Left hindlimb (tissue), 1 donor: Measurements from ENCODE around the gene RAB11FIP3.
"Not testable (repeated sequence)": the region's sequence is repeated elsewhere in the genome, so short reads cannot be mapped to it uniquely, and the experiment has no call there.

Experiments used
- DNase-seq: peaks from one replicate; pipeline ENCODE4 v3.0.0-alpha.2; 2018

RAB11FIP3 gene

GRCh38 chr16:425082-425718 is at the start of gene RAB11FIP3:
TSS of gene RAB11FIP3 (plus strand) at chr16:425649. CDS start at chr16:426007, 358 bp downstream.
- peak; percentile 89 for DNase-seq

GRCh38 chr16:375927-376816 is 49.3 kb upstream of the RAB11FIP3 start:
- DNase-seq = no peak

- DNase-seq = no peak
These were observed 48.5 kb upstream of the RAB11FIP3 start for GRCh38 chr16:376817-377418.

DNA sequence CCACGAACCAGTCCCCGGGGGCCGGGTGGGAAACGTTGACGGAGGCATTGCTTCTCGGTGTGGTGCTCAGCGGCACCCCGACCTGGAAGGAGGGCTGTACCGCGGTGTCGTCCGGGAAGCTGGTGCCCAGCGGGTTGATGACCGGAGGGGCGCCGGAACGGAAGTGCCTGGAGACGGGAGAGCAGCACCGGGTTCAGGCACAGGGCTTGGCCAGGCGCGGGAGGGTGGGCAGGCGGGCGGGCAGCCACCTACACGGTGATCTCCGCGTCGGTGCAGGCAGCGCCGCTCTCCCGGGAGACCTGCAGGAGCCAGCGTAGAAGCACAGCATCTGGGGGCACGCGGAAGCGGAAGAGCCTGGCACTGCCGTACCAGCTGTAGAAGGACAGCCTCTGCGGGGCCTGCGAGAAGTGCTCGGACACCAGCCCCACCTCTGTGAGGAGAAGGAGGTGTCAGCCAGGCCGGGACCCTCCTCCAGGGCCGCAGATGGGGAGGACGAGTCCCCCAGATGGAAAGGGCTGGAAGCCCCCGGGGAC is 48.0 kb upstream of the RAB11FIP3 start:
- no peak for DNase-seq

GRCh38 chr16:378113-378820 is 47.2 kb upstream of the RAB11FIP3 start:
- DNase-seq = not testable (repeated sequence)

GRCh38 chr16:378821-379182 is 46.6 kb upstream of the RAB11FIP3 start:
- no peak for DNase-seq

- DNase-seq = no peak
These were observed 46.1 kb upstream of the RAB11FIP3 start for GRCh38 chr16:379183-379960.

GRCh38 chr16:379961-380761 is 45.3 kb upstream of the RAB11FIP3 start:
- DNase-seq = no peak

DNA sequence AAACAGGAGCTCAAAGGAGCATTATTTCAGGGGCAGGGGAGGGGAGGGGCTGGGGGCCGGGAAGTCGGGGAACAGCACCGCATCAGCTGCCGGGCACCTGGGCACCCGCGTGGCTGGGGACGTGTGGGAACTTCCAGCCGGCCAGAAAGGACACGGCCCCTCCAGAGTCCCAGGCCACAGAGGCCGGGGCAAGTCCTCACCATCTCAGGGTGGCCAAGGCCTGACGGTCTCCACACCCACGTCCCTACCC is 44.8 kb upstream of the RAB11FIP3 start:
- DNase-seq = no peak

DNA sequence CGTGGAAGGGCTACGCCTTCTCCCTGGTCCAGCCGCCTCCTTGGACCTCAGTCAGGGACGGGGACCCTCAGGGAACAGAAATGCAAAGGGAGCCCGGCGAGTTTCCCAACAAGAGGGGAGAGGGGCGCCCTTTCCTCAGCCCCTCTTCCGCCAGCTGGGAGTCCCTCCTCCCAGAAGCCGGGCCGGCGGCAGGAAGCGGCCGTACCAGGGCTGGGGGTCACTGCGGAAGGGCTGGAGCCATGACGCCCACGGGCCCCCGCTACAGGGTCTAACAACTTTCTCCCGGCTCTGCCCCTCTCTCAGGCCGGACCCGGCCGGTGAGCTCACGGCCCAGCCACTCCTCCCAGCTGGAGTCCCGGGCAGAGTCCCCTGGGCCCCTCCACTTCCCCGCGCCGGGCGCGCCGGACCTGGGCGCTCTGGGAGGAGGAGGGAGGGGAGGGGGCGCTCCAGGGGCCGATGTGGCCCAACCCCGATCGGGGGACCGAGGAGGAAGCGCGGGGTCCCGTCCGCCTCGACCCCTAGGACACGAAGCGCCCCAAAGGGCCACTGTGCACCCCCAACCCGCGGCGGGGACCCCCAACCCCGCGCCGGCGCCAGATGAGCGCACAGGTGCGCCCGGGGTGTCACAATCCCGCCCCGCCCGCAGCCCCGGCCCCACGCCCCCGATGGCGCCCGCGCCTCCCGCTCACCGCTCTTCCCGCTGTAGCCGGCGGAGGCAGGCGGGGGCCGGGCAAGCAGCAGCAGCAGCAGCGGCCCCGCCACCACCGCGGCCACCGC is 44.2 kb upstream of the RAB11FIP3 start:
- DNase-seq = no peak

DNA sequence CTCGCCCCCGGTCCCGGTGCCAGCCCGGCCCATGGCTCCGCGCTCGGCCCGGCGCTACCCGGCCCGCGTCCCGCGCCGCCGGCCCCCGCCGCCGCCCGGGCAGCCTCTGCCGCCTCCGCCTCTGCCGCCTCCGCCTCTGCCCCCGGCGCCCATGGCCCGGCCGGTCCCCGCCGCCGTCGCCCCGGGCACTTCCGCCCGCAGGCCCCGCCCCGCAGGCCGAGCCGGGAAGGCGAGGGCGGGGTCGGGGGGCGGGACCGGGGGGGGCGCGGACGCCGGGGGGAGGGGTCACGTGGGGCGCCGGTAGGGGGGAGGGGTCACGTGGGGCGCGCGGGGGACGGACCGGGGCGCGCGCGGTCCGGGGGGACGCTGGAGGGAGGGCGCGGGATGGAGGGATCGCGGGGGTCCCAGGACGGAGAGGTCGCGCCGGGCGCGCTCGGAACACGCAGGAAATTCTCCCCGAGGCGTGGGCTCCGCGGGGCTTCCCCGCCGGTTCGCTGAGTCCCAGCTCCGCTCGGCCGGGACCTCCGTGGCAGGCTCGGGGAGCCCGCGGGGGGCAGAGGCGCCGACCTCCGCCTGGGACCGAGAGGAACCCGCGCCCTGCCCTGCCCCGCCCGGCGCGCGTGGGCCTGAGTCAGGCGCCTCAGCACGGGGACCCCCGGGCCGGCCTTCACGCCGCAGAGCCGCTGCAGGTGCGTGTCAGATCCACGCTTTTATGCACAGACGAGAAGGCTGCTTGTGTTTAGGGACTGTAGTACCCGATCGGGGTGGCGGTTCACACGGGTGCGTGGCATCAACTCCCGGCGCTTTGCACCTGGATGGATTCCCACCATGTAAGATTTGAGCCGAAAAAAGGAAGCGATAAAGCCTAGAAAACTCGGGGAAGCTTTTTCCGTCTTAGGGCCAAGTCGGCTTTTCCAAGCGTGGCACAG is 43.4 kb upstream of the RAB11FIP3 start, which contains the start of gene PGAP6:
TSS of gene PGAP6 (minus strand) at position 190 of the 929 bp plus-strand sequence. CDS start at position 33, 157 bp downstream.
- peak; percentile 71 for DNase-seq

- DNase-seq = no peak
These were observed 42.0 kb upstream of the RAB11FIP3 start for GRCh38 chr16:383326-384051.

DNA sequence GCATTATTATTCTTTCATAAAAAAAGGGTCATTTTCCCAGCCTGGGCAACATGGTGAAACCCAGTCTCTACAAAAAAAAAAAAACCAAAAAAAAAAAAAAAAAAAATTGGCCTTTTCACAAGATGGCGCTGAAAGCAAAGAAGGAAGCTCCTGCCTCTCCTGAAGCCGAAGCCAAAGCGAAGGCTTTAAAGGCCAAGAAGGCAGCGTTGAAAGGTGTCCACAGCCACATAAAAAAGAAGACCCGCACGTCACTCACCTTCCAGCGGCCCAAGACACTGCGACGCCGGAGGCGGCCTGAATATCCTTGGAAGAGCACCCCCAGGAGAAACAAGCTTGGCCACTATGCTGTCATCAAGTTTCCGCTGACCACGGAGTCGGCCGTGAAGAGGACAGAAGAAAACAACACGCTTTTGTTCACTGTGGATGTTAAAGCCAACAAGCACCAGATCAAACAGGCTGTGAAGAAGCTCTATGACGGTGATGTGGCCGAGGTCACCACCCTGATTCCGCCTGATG is 38.8 kb upstream of the RAB11FIP3 start:
- no peak for DNase-seq

- DNase-seq = not testable (repeated sequence)
These were observed 37.4 kb upstream of the RAB11FIP3 start for GRCh38 chr16:387761-388666.

GRCh38 chr16:389352-389751 is 36.1 kb upstream of the RAB11FIP3 start:
- DNase-seq = no peak

DNA sequence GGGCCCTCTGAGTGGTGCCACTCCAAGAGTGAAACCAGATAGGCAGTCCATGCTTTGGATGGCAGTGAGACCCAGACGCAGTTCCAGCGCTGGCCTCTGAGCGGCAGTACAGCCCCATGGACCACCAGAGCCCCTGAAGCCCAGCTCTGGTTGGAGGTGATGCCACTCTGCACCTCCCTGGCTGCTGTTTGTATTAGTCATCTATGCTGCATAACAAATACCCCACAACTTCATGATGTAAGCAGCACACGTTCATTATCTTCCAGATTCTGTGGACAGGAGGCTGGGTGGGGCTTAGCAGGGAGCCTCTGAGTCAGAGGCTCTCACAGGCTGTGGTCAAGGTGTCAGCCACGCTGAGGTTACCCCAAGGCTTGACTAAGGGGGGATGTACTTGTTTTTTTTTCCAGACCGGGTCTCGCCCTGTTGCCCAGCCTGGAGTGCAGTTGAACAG is 33.5 kb upstream of the RAB11FIP3 start:
- DNase-seq = no peak

- no peak for DNase-seq
These were observed 32.9 kb upstream of the RAB11FIP3 start for GRCh38 chr16:392450-393030.
